GM18526 (cell line): Measurements from ENCODE around the gene LSM5.

Experiments
- POLR2A ChIP-seq: IDR thresholded peaks from 3 replicates; pipeline ENCODE4 v1.6.1; 2011; ENCODE audit not compliant: insufficient read length; ENCODE audit errors: extremely low read depth

Gene LSM5

DNA sequence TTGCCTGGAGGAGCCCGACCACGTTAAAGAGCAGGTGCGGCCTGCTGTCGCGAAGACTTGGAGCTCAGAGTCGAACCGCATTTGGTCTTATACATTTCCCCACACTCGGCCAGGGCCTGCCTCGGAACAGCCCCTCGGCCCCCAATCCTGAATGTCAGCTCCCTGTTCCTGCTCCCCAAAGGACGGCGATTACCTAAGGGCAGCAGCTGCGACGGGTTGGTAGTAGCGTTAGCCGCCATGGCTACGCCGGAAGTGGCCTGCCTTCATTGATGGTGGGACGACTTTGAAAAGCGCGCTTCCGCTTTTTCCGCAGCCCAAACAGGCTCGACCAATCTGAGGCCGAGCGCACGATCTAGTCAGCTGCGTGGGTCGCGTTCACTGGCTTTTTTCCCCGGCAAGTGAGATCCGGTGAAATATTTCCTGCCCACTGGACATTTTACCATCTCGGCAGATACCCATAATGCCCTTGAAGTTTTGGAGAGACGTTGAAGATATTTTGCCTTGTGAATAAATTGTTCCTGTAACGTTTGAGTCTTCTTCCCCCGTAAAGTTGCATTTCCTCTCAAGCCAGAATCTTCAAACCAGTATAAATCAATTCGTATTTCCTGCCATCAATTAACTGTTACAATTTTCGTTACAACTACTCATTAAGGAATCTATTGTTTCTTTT is at the start of gene LSM5:
TSS of gene LSM5 (minus strand) at position 254 of the 670 bp plus-strand sequence. CDS start at position 239, 15 bp downstream.
- TF ChIP-seq POLR2A: peak; percentile 76

DNA sequence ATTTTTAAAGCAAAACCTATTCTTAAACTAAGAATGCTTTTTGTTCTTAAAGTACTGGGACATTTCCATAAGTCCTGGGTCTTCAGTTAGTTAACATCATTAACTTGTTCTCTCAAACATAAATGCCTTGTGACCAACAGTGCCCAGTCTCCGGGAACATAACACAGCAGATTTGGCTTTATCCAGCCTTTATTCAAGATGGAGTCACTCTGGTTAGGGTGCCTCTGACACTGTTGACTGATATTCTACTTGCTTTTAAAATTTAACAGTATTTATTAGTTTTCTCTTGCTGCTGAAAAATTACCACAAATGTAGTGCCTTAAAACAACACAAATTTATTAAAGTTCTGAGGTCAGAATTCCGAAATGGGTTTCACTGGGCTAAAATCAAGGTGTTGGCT is 49.2 kb upstream of the LSM5 start:
- no peak for TF ChIP-seq POLR2A

- no peak for TF ChIP-seq POLR2A
Observed at GRCh38 chr7:32537760-32538159, 47.6 kb upstream of the LSM5 start.

DNA sequence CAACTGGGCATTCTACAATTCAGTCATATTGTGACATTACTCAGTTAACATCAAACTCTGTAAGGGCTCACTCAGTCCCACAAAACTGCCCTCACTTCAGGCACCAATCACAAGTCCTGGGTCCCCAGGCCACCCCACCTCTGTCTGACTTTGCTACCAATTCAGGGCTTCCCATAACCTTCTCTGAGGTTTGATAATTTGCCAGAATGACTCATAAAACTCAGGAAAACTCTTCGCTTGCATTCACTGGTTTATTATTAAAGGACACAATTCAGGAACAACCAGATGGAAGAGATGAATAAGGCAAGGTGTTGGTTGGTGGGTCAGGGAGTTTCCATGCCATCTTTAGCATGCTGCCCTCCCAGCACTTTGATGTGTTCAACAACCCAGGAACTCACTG is 46.4 kb upstream of the LSM5 start:
- TF ChIP-seq POLR2A: no peak

- TF ChIP-seq POLR2A: no peak
Observed at GRCh38 chr7:32536016-32536415, 45.8 kb upstream of the LSM5 start.

- TF ChIP-seq POLR2A: no peak
Observed at GRCh38 chr7:32535162-32535702, 45.1 kb upstream of the LSM5 start.

DNA sequence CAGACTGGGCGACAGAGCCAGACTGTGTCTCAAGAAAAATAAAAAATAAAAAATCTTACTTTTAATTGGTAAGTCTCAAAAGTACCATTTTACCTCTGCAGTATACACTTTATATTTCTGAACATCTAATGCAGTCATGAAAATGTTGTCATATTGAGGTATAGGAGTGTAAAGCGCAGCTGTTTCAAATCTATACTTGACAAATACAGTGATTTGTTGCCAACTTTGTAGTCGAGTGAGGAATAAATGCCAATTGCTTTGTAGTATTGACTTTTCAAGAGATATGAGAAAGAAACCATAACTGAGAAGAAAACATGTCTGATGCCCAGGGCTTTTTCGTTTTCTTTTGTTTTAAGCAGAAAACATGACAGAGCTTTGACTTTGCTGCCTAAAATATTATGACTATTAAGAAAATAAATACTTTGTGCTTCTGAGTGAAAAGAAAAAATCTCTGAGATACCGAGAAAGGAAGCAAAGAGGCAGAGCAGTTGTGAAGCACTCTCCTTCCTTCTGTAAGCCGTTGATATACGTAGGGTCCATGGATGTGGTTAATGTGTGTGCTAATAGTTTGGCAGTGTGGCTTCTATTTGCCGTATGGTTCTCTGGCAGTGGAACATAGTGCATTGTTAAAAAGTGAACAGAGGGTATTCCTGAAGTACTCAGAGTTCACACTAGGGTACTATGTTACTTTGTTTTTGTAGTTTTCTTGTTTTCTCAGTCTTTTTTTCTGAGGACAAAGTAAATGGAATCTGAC is 43.3 kb upstream of the LSM5 start:
- TF ChIP-seq POLR2A: no peak

DNA sequence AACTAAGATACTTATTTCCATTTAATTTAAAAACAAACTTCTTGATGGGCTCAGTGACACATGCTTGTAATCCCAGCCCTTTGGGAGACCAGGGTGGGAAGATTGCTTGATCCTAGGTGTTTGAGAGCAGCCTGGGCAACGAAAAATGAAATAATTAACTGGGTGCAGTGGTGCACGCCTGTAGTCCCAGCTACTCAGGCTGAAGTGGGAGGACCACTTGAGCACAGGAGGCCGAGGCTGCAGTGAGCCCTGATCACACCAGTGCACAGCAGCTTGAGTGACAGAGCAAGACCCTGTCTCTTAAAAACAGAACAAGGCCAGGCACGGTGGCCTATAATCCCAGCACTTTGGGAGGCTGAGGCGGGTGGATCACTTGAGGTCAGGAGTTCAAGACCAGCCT is 42.5 kb upstream of the LSM5 start:
- no peak for TF ChIP-seq POLR2A

DNA sequence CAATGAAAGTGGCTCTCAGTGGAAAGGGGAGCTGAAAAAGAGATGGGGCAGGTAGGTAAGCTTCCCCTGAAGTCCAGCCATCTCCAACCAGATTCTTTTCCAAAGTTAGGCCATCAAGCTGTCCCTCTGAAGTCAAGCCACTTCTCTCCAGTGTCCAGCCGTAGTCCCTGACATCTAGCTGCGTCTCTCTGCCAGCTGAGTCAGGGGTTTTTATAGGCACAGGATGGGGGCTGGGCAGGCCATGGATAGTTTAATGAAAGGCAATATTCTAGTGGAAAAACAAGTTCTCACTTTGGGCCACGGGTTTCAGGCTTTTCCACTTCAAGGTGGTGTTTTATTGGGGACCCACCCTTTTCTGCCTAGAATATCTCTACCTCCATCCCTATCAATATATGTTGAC is 41.9 kb upstream of the LSM5 start:
- TF ChIP-seq POLR2A: no peak

GRCh38 chr7:32531402-32531801 is 41.2 kb upstream of the LSM5 start:
- no peak for TF ChIP-seq POLR2A

GRCh38 chr7:32525839-32526238 is 35.7 kb upstream of the LSM5 start:
- TF ChIP-seq POLR2A: no peak

DNA sequence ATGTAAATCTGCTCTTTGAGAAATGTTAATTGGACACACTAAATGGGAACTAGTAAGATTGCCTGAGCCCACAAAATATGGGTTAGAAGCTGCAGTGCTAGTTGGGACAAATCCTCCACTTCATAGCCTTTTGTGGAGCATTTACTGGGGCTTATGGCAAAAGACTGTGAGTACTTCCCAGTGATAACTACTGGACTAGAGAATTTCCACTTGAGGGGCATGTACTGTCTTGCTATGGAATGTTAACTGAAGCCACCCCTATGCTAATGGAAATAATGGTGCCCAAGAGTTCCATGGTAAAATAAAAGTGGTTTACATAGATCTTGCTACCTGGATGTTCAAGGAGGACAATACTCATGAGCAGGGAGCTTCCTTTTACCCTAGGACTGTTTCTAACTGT is 34.5 kb upstream of the LSM5 start:
- no peak for TF ChIP-seq POLR2A

DNA sequence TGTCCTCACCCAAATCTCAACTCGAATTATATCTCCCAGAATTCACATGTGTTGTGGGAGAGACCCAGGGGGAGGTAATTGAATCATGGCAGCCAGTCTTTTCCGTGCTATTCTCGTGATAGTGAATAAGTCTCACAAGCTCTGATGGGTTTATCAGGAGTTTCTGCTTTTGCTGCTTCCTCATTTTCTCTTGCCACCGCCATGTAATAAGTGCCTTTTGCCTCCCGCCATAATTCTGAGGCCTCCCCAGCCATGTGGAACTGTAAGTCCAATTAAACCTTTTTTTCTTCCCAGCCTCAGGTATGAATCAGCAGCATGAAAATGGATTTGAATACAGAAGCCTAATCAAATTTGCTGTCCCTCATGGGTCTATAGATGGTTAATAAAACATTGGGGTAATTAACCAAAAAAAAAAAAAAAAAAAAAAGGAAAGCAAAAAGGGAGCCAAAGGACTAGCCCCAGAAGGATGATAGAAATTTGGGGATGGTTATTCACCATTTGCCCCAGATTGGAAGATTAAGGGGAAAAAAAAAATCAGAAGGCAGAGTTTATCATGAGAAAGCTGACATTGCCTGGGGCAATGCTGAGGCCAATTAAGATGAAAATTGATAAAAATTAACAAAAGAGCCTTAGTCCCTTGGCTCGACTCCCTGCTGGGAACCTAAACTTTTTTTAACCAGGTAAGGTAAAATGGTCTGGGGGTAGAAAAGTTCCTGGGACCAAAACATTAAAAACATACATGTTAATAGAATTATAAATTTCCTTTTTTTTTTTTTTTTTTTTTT is 32.8 kb upstream of the LSM5 start:
- no peak for TF ChIP-seq POLR2A

DNA sequence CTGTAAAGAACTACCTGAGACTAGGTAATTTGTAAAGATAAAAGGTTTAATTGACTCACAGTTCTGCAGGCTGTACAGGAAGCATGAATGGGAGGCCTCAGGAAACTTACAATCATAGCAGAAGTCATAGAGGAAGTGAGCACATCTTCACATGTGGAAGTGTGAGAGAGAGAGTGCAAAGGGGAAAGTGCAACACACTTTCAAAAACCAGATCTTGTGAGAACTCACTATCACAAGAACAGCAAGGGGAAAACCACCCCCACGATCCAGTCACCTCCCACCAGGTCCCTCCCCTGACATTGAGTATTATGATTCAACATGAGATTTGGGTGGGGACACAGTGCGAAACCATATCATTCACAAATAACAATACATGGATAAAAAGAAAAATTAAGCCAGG is 29.6 kb upstream of the LSM5 start:
- TF ChIP-seq POLR2A: no peak

GRCh38 chr7:32518534-32519140 is 28.5 kb upstream of the LSM5 start:
- TF ChIP-seq POLR2A: no peak
